Vagina (tissue), 2 donors: Measurements from ENCODE around the gene COL6A3.

Experiments used
- CTCF ChIP-seq, 3 experiments: fragments of 450-650 bp in 2 of 3; fragments of 200-600 bp in 1 of 3; sonication (generic) in 1 of 3; IDR thresholded peaks; one replicate each; pipeline ENCODE4 v1.5.1; 2017 to 2019; ENCODE audit warnings: antibody characterized with exemption in 3 of 3, mild to moderate bottlenecking in 2 of 3, moderate library complexity in 2 of 3
- POLR2A ChIP-seq, 2 donors: fragments of 450-650 bp; IDR thresholded peaks; one replicate each; pipeline ENCODE4 v1.6.1; 2017; ENCODE audit warnings: antibody characterized with exemption in 2 of 2, mild to moderate bottlenecking in 2 of 2, moderate library complexity in 2 of 2
- POLR2AphosphoS5 ChIP-seq, 2 donors: sonication (generic); formaldehyde crosslinking; IDR thresholded peaks; one replicate each; pipeline ENCODE4 v1.9.0; 2017; ENCODE audit warnings: antibody characterized with exemption in 2 of 2, mild to moderate bottlenecking in 2 of 2, low read depth in 1 of 2; ENCODE audit not compliant: insufficient read depth in 1 of 2

- no peak for TF ChIP-seq CTCF (IDR thresholded peaks at IDR 0.05)
- no peak for TF ChIP-seq POLR2A (IDR thresholded peaks at IDR 0.05)
- no peak for TF ChIP-seq POLR2AphosphoS5 (IDR thresholded peaks at IDR 0.05; ENCODE audit: insufficient read depth in 1 of 2, low read depth in 1 of 2)
Measured at GRCh38 chr2:237406371-237406895, 7.5 kb downstream of the COL6A3 start.
